Measurements from ENCODE around the gene MPV17L2.

MPV17L2 gene

GRCh38 chr19:18185538-18185937 is 7.5 kb upstream of the MPV17L2 start:
- H3K9me2 ChIP-seq (replicated peaks; ENCODE audit: control insufficient read depth, low read length), result no peaks in the 10 kb centered on the region
- no peak overlapping the region for H3K4me3 ChIP-seq (ENCODE audit: low read length)
- TF ChIP-seq, protein P1, sequence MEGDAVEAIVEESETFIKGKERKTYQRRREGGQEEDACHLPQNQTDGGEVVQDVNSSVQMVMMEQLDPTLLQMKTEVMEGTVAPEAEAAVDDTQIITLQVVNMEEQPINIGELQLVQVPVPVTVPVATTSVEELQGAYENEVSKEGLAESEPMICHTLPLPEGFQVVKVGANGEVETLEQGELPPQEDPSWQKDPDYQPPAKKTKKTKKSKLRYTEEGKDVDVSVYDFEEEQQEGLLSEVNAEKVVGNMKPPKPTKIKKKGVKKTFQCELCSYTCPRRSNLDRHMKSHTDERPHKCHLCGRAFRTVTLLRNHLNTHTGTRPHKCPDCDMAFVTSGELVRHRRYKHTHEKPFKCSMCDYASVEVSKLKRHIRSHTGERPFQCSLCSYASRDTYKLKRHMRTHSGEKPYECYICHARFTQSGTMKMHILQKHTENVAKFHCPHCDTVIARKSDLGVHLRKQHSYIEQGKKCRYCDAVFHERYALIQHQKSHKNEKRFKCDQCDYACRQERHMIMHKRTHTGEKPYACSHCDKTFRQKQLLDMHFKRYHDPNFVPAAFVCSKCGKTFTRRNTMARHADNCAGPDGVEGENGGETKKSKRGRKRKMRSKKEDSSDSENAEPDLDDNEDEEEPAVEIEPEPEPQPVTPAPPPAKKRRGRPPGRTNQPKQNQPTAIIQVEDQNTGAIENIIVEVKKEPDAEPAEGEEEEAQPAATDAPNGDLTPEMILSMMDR (IDR thresholded peaks at IDR 0.05; ENCODE audit: low read depth, low read length, poor library complexity, severe bottlenecking), result no peak
- TF ChIP-seq EZH2phosphoT487 (IDR thresholded peaks at IDR 0.05; ENCODE audit: borderline replicate concordance, low read length), result no peak
- no peaks in the 10 kb centered on the region for H3K9me3 ChIP-seq (ENCODE audit: control insufficient read depth, insufficient read depth, low read length)
- H4K20me1 ChIP-seq (ENCODE audit: control insufficient read depth, insufficient read depth, low read depth, low read length), result no peaks in the 10 kb centered on the region
- H3K79me2 ChIP-seq (ENCODE audit: control insufficient read depth, low read length), result no peaks in the 10 kb centered on the region
- H3K27me3 ChIP-seq (ENCODE audit: control insufficient read depth, low read length), result no peaks in the 10 kb centered on the region
- no peak overlapping the region for H3K4me2 ChIP-seq (ENCODE audit: low read length)
- H3K4me1 ChIP-seq (ENCODE audit: control insufficient read depth, low read length), result peaks cover 59% of the 10 kb centered on the region
- peaks cover 44% of the 10 kb centered on the region for H3F3A ChIP-seq (ENCODE audit: control insufficient read depth, insufficient read depth)
- H3K27ac ChIP-seq (ENCODE audit: low read depth, low read length), result no peak overlapping the region
- H3K36me3 ChIP-seq (ENCODE audit: control insufficient read depth, low read length), result peaks cover 9% of the 10 kb centered on the region

- Histone ChIP-seq H3K36me3 (ENCODE audit: control insufficient read depth, low read length) (peaks cover 10% of the 10 kb centered on the region), H3F3A (ENCODE audit: control insufficient read depth, insufficient read depth) (peaks cover 47% of the 10 kb centered on the region), H4K20me1 (ENCODE audit: control insufficient read depth, insufficient read depth, low read depth, low read length) (no peaks in the 10 kb centered on the region; the same call in 1 of the 2 replicates), H3K4me2 (ENCODE audit: low read length) (no peak overlapping the region), H3K27me3 (ENCODE audit: control insufficient read depth, low read length) (no peaks in the 10 kb centered on the region), H3K9me2 (replicated peaks; ENCODE audit: control insufficient read depth, low read length) (no peaks in the 10 kb centered on the region), H3K79me2 (ENCODE audit: control insufficient read depth, low read length) (peaks cover 15% of the 10 kb centered on the region), H3K4me1 (ENCODE audit: control insufficient read depth, low read length) (peaks cover 64% of the 10 kb centered on the region), H3K9me3 (ENCODE audit: control insufficient read depth, insufficient read depth, low read length) (no peaks in the 10 kb centered on the region), H3K4me3 (ENCODE audit: low read length) (no peak overlapping the region), H3K27ac (ENCODE audit: low read depth, low read length) (peak overlapping the region; percentile 87)
- no peak for TF ChIP-seq EZH2phosphoT487 (IDR thresholded peaks at IDR 0.05; ENCODE audit: borderline replicate concordance, low read length)
- TF ChIP-seq, protein P1 (IDR thresholded peaks at IDR 0.05; ENCODE audit: low read depth, low read length, poor library complexity, severe bottlenecking), result no peak
These were observed 2.7 kb upstream of the MPV17L2 start for GRCh38 chr19:18190278-18190677.

GRCh38 chr19:18191640-18192062 is 1.4 kb upstream of the MPV17L2 start:
- H3K27me3 ChIP-seq (ENCODE audit: control insufficient read depth, low read length), result no peaks in the 10 kb centered on the region
- peaks cover 40% of the 10 kb centered on the region for H3F3A ChIP-seq (ENCODE audit: control insufficient read depth, insufficient read depth)
- peaks cover 64% of the 10 kb centered on the region for H3K4me1 ChIP-seq (ENCODE audit: control insufficient read depth, low read length)
- no peaks in the 10 kb centered on the region; the same call in 1 of the 2 replicates for H4K20me1 ChIP-seq (ENCODE audit: control insufficient read depth, insufficient read depth, low read depth, low read length)
- H3K27ac ChIP-seq (ENCODE audit: low read depth, low read length), result peak overlapping the region; percentile 87
- H3K9me3 ChIP-seq (ENCODE audit: control insufficient read depth, insufficient read depth, low read length), result no peaks in the 10 kb centered on the region
- no peaks in the 10 kb centered on the region for H3K9me2 ChIP-seq (replicated peaks; ENCODE audit: control insufficient read depth, low read length)
- peak overlapping the region; percentile 79 for H3K4me3 ChIP-seq (ENCODE audit: low read length)
- peak overlapping the region; percentile 89 for H3K4me2 ChIP-seq (ENCODE audit: low read length)
- H3K79me2 ChIP-seq (ENCODE audit: control insufficient read depth, low read length), result peaks cover 15% of the 10 kb centered on the region
- TF ChIP-seq, protein P1 (IDR thresholded peaks at IDR 0.05; ENCODE audit: low read depth, low read length, poor library complexity, severe bottlenecking), result no peak
- TF ChIP-seq EZH2phosphoT487 (IDR thresholded peaks at IDR 0.05; ENCODE audit: borderline replicate concordance, low read length), result no peak
- H3K36me3 ChIP-seq (ENCODE audit: control insufficient read depth, low read length), result peaks cover 20% of the 10 kb centered on the region
